Heart right ventricle (tissue), 16 donors: ENCODE data around the gene PKHD1. TPM values are rescaled to one million over a fixed set of nuclear protein-coding genes. Genes with fewer than 3 reads are reported as not detected.

ENCODE experiments used
- ATAC-seq, 8 donors: fragments of 200-7000 bp; cut with Tn5 transposase; one replicate each; pipeline ENCODE4 v1.9.1; 2020; ENCODE audit warnings: mild to moderate bottlenecking in 8 of 8, moderate library complexity in 8 of 8, moderate number of reproducible peaks in 1 of 8
- DNase-seq, 2 donors: peaks; one replicate each; pipeline ENCODE4 v3.0.0-alpha.2; 2020
- H3K27ac ChIP-seq, 10 donors: fragments of 200-600 bp; sonication (generic) in 2 of 10; one replicate each; pipeline versions ENCODE4 v1.5.0 to v1.8.0; 2020 to 2022; ENCODE audit warnings: mild to moderate bottlenecking in 3 of 10
- H3K27me3 ChIP-seq, 7 donors: fragments of 200-600 bp; one replicate each; pipeline ENCODE4 v1.8.0; 2021 to 2022; ENCODE audit warnings: mild to moderate bottlenecking in 2 of 7
- H3K36me3 ChIP-seq, 9 donors: fragments of 200-600 bp; sonication (generic) in 1 of 9; one replicate each; pipeline versions ENCODE4 v1.5.0 to v1.8.0; 2020 to 2022; ENCODE audit warnings: mild to moderate bottlenecking in 2 of 9
- H3K4me1 ChIP-seq, 9 donors: fragments of 200-600 bp; sonication (generic) in 1 of 9; one replicate each; pipeline versions ENCODE4 v1.5.0 to v1.8.0; 2020 to 2022; ENCODE audit warnings: mild to moderate bottlenecking in 4 of 9
- H3K4me3 ChIP-seq, 10 donors: fragments of 200-600 bp; sonication (generic) in 2 of 10; one replicate each; pipeline versions ENCODE4 v1.5.0 to v1.8.0; 2020 to 2022; ENCODE audit warnings: mild to moderate bottlenecking in 7 of 10, moderate library complexity in 2 of 10
- H3K9me3 ChIP-seq, 11 donors: fragments of 200-600 bp in 10 of 11; sonication (generic) in 2 of 11; one replicate each; pipeline versions ENCODE4 v1.5.0 to v1.8.0; 2013 to 2022; ENCODE audit warnings: mild to moderate bottlenecking in 2 of 11, control low read depth in 1 of 11, moderate library complexity in 1 of 11
- CTCF ChIP-seq, 9 donors: fragments of 200-600 bp; sonication (generic) in 2 of 9; IDR thresholded peaks; one replicate each; pipeline versions ENCODE4 v1.5.0 to v1.8.0; 2021 to 2022; ENCODE audit warnings: antibody characterized with exemption in 9 of 9, mild to moderate bottlenecking in 5 of 9, moderate library complexity in 1 of 9
- WGBS, 2 donors: extraction: QIAGEN DNeasy Blood & Tissue Kit; methylation state at CpG; one replicate each; pipeline ENCODE4 v1.1.7; 2013; ENCODE audit warnings: inconsistent platforms in 1 of 2; 5-methylcytosine and 5-hydroxymethylcytosine counted together
- intact Hi-C, 10 donors: fragments of 100-400 bp; cut with DNase I; formaldehyde crosslinking; loops; one replicate each; pipeline versions ENCODE4 v1.11.1 to v1.14.2; 2022
- polyA plus RNA-seq, 2 donors: library from polyadenylated mRNA; stranded (reverse); fragments of 200-250 nt; gene quantifications; one replicate each; pipeline ENCODE4 v1.2.3, GENCODE V29; 2013
- total RNA-seq, 10 donors: library from RNA; stranded (reverse); fragmentation: NEBNext Ultra II Directional in 3 of 10; extraction: Animal tissue kit (Norgen Biotek cat#: 25700) in 3 of 10; gene quantifications; one replicate each; pipeline versions ENCODE4 v1.2.1 to v1.2.4, GENCODE V29; 2021 to 2023
- donor health status: Arrhythmogenic right ventricular cardiomyopathy.
- donor health status: ischemic (EF 13 %, LVEDD 7.1; RV severe dilation, severe dysfunction).
- donor health status: healthy with polysubstance abuse.
- donor health status: DM: no; HTN: yes; CAD: no.
- donor health status: DM: no; HTN: no; CAD: no.
- donor health status: ischemic (EF 25% LVEDD 6.9; RV normal size, moderate dysfunction).
- donor health status: ischemic (EF 25% LVEDD 5.7; RV mildly dilated, moderate dysfunction).
- donor health status: healthy.
- donor health status: DM: yes; HTN: yes; CAD: no.
- donor health status: Ischemic cardiomyopathy.
- donor health status: ischemic (EF 35%, LVEDD 5.7; RV mildly dilated, moderate dysfunction).
- donor health status: nonischemic (EF 11% LVEDD 7.7; RV severe dilation, severe dysfunction).
- donor health status: DM: yes; HTN: yes; CAD: no.
- donor health status: PGD.
- donor health status: ischemic (EF 29% LVEDD 5.4; RV normal size, mild dysfunction).
- donor health status: nonischemic (EF 23%, LVEDD 6.1; RV moderate dilation, normal function).

The PKHD1 gene
- total and polyA plus RNA-seq, 12 donors: under 0.01 to 0.07 (median 0.02) TPM; not detected in 7

GRCh38 chr6:51891784-51892183, 195.6 kb downstream of the PKHD1 start:
- DNase-seq: no peak
- Histone ChIP-seq H3K27ac (no peak overlapping the region), H3K4me1 (no peaks in the 10 kb centered on the region), H3K9me3 (no peaks in the 10 kb centered on the region), H3K27me3 (no peaks in the 10 kb centered on the region), H3K4me3 (no peak overlapping the region), H3K36me3 (no peaks in the 10 kb centered on the region)
- 69 to 75% methylated on average over 4 of the region's 4 CpGs for WGBS, 2 donors
- intact Hi-C loops: no loop called here
- ATAC-seq: no peak
- no peak for TF ChIP-seq CTCF (IDR thresholded peaks at IDR 0.05)

- H3K27me3 ChIP-seq: peaks cover 0 to 4% (median 0%) of the 10 kb centered on the region in 7 donors
- 46 to 57% methylated on average over 2 of the region's 2 CpGs for WGBS, 2 donors
- no peak for ATAC-seq
- H3K4me3 ChIP-seq: no peak overlapping the region
- no peaks in the 10 kb centered on the region for H3K9me3 ChIP-seq
- no peaks in the 10 kb centered on the region for H3K4me1 ChIP-seq
- DNase-seq: no peak
- H3K27ac ChIP-seq: no peak overlapping the region
- intact Hi-C loops: no loop called here
- H3K36me3 ChIP-seq: no peaks in the 10 kb centered on the region
- no peak for TF ChIP-seq CTCF (IDR thresholded peaks at IDR 0.05)
These were observed 199.6 kb downstream of the PKHD1 start for GRCh38 chr6:51887859-51888258.

GRCh38 chr6:51885957-51886356, 201.5 kb downstream of the PKHD1 start:
- H3K36me3 ChIP-seq: no peaks in the 10 kb centered on the region
- H3K4me3 ChIP-seq: no peak overlapping the region
- peaks cover 0 to 4% (median 0%) of the 10 kb centered on the region in 7 donors for H3K27me3 ChIP-seq
- no peak for TF ChIP-seq CTCF (IDR thresholded peaks at IDR 0.05)
- H3K9me3 ChIP-seq: no peaks in the 10 kb centered on the region
- WGBS, 2 donors: 41 to 51% methylated on average over 2 of the region's 2 CpGs
- intact Hi-C loops: no loop called here
- H3K4me1 ChIP-seq: no peaks in the 10 kb centered on the region
- H3K27ac ChIP-seq: no peak overlapping the region
- ATAC-seq: no peak
- DNase-seq: no peak

- intact Hi-C loops: no loop called here
- H3K27me3 ChIP-seq: peaks cover 0 to 5% (median 0%) of the 10 kb centered on the region in 7 donors
- H3K4me1 ChIP-seq: no peaks in the 10 kb centered on the region
- H3K27ac ChIP-seq: no peak overlapping the region
- H3K4me3 ChIP-seq: no peak overlapping the region
- no peak for TF ChIP-seq CTCF (IDR thresholded peaks at IDR 0.05)
- no peaks in the 10 kb centered on the region for H3K36me3 ChIP-seq
- no peaks in the 10 kb centered on the region for H3K9me3 ChIP-seq
- DNase-seq (no peak), ATAC-seq (no peak)
These were observed 218.6 kb downstream of the PKHD1 start for GRCh38 chr6:51868591-51869355.
